IPS-15b (cell line): ENCODE results near the gene SAPCD1.

ENCODE experiments used
- H3K27me3 ChIP-seq: one replicate; pipeline ENCODE4 v1.6.1; 2013; ENCODE audit warnings: low read length; ENCODE audit not compliant: control insufficient read depth, insufficient read depth
- H3K36me3 ChIP-seq: one replicate; pipeline ENCODE4 v1.6.1; 2013; ENCODE audit warnings: low read length; ENCODE audit not compliant: control insufficient read depth, insufficient read depth
- H3K4me1 ChIP-seq: one replicate; pipeline ENCODE4 v1.6.1; 2013; ENCODE audit warnings: mild to moderate bottlenecking, low read length; ENCODE audit not compliant: control insufficient read depth, insufficient read depth
- H3K4me3 ChIP-seq: one replicate; pipeline ENCODE4 v1.5.1; 2013; ENCODE audit warnings: low read depth, low read length
- H3K9ac ChIP-seq: one replicate; pipeline ENCODE4 v1.6.1; 2013; ENCODE audit warnings: low read depth, mild to moderate bottlenecking, low read length
- H3K9me3 ChIP-seq: one replicate; pipeline ENCODE4 v1.6.1; 2013; ENCODE audit warnings: mild to moderate bottlenecking, low read length; ENCODE audit not compliant: control insufficient read depth, insufficient read depth

The SAPCD1 gene

GRCh38 chr6:31732029-31732428 lies 30.4 kb upstream of the SAPCD1 start:
- Histone ChIP-seq H3K9ac (no peak overlapping the region), H3K9me3 (no peaks in the 10 kb centered on the region), H3K4me3 (no peak overlapping the region), H3K27me3 (no peaks in the 10 kb centered on the region), H3K36me3 (peaks cover 15% of the 10 kb centered on the region), H3K4me1 (peaks cover 9% of the 10 kb centered on the region)

DNA sequence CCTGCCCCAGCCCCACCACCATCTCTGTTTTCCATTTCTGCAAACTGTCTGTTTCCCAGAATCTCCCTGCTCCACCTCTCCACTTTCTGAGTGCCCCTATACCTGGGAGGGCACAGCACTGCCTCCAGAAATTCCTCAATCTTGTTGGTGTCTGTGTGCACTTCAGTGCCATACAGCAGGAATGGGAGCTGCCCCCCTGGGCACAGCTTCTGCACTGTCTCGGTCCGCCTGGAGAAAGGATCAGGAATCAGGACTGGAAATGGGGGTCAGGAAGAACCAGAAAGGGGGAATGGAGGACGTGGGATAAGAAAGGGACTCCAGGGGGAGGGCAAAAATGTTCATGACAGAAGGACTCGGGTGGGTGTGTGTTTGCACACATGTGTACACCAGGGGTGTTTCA lies 28.7 kb upstream of the SAPCD1 start:
- Histone ChIP-seq H3K4me3 (no peak overlapping the region), H3K36me3 (peaks cover 15% of the 10 kb centered on the region), H3K4me1 (peaks cover 15% of the 10 kb centered on the region), H3K9me3 (no peaks in the 10 kb centered on the region), H3K9ac (no peak overlapping the region), H3K27me3 (no peaks in the 10 kb centered on the region)

DNA sequence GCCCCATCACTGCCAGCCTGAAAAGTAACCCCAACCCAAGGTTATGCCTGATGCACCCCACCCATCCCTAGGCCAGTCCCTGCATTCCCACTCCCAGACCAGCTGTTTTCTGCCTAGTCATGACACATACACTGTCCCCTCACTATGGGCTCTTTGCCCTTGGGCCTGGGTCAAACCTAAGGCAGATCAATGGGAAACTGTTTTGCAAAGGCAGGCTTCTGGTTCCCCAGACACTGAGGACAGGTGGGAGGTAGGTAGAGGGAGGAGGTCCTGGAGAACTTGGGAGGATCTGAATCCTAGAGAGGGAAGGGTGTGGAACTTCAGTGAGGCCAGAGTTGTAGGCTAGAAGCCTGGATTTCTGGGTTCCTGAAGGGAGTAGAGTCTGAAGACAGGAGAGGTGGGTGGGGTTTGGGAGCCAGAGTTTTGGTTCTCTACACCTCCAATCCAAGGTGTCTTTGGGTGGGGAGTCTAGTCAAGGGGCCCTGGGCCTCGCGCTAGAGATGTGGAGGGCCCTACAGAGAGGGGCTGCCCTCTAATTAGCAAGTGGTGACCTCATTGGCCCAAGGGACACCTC lies 28.1 kb upstream of the SAPCD1 start:
- Histone ChIP-seq H3K27me3 (no peaks in the 10 kb centered on the region), H3K4me1 (peaks cover 15% of the 10 kb centered on the region), H3K36me3 (peaks cover 15% of the 10 kb centered on the region), H3K9me3 (no peaks in the 10 kb centered on the region), H3K9ac (no peak overlapping the region), H3K4me3 (peak overlapping the region; percentile 98)

DNA sequence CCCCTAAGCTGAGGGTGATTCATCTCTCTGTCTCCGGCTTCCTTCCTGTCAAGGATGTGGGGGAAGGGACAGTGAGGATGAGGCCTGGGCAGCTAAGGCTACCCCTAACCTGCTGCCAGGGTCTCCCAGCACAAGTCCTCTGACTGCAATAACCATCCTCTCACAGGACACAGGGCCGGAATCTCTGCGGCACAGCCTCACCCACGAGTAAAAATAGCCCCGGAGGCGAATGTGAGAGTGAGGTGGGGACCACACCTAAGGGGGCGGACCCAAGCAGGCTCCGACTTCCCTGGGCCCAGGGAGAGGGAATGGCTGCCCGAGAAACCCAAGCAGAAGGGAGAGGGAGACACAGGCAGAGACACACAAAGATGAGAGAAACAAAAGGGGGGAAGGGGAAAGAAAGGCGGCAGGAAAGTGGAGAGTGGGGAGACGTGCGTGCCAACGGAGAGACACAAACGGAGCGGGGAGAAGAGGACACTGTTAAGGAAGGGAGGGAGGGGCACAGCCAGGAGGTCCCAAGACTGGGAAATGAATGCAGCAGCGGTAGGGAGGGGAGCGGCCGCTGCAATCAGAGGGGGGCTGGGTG lies 27.5 kb upstream of the SAPCD1 start:
- Histone ChIP-seq H3K4me3 (peak overlapping the region; percentile 98), H3K36me3 (peaks cover 15% of the 10 kb centered on the region), H3K9ac (peak overlapping the region; percentile 82), H3K9me3 (no peaks in the 10 kb centered on the region), H3K4me1 (peaks cover 15% of the 10 kb centered on the region), H3K27me3 (no peaks in the 10 kb centered on the region)

- peak within 1 kb of the TSS; percentile 82 for H3K9ac ChIP-seq
- peaks cover 11% of the 10 kb centered on the region for H3K36me3 ChIP-seq
- peak within 1 kb of the TSS; percentile 98 for H3K4me3 ChIP-seq
- H3K9me3 ChIP-seq: no peaks in the 10 kb centered on the region
- H3K4me1 ChIP-seq: peaks cover 19% of the 10 kb centered on the region
- H3K27me3 ChIP-seq: no peaks in the 10 kb centered on the region
Observed at GRCh38 chr6:31736021-31736767, 26.3 kb upstream of the SAPCD1 start, which contains the start of gene CLIC1. CLIC1 (minus strand) TSS chr6:31736530; CDS start chr6:31736300, 230 bp downstream.

DNA sequence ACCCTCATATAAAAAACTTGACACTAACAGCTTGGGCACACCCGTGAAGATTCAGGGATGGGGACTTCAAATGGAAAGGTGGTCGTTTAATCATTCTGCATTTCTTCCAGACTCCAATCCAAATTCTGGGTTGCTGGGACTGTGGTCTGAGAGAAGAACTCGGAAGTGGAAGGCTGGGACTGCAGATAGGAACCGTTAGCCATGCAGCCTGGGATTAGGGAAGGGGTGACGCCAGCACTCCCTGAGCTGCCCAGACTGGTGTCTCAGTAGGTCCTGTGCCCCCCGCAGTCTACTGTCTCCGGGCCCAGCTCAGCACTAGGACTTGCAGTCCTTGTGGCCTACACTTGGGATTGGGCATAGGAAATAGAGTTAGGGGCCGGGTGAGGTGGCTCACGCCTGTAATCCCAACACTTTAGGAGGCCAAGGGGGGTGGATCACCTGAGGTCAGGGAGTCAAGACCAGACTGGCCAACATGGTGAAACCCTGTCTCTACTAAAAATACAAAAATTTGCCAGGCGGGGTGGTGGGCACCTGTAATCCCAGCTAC lies 25.6 kb upstream of the SAPCD1 start:
- Histone ChIP-seq H3K27me3 (no peaks in the 10 kb centered on the region), H3K36me3 (peaks cover 13% of the 10 kb centered on the region), H3K9me3 (no peaks in the 10 kb centered on the region), H3K4me3 (peak overlapping the region; percentile 98), H3K4me1 (peaks cover 19% of the 10 kb centered on the region), H3K9ac (no peak overlapping the region)

- no peak overlapping the region for H3K9ac ChIP-seq
- no peaks in the 10 kb centered on the region for H3K9me3 ChIP-seq
- no peaks in the 10 kb centered on the region for H3K27me3 ChIP-seq
- peak overlapping the region; percentile 31 for H3K4me3 ChIP-seq
- H3K4me1 ChIP-seq: peaks cover 19% of the 10 kb centered on the region
- peaks cover 17% of the 10 kb centered on the region for H3K36me3 ChIP-seq
Observed at GRCh38 chr6:31737315-31737990, 25.0 kb upstream of the SAPCD1 start.

- Histone ChIP-seq H3K4me1 (peaks cover 19% of the 10 kb centered on the region), H3K9me3 (no peaks in the 10 kb centered on the region), H3K36me3 (peaks cover 17% of the 10 kb centered on the region), H3K9ac (no peak overlapping the region), H3K4me3 (peak overlapping the region; percentile 31), H3K27me3 (no peaks in the 10 kb centered on the region)
Observed at GRCh38 chr6:31737991-31738979, 24.2 kb upstream of the SAPCD1 start.

DNA sequence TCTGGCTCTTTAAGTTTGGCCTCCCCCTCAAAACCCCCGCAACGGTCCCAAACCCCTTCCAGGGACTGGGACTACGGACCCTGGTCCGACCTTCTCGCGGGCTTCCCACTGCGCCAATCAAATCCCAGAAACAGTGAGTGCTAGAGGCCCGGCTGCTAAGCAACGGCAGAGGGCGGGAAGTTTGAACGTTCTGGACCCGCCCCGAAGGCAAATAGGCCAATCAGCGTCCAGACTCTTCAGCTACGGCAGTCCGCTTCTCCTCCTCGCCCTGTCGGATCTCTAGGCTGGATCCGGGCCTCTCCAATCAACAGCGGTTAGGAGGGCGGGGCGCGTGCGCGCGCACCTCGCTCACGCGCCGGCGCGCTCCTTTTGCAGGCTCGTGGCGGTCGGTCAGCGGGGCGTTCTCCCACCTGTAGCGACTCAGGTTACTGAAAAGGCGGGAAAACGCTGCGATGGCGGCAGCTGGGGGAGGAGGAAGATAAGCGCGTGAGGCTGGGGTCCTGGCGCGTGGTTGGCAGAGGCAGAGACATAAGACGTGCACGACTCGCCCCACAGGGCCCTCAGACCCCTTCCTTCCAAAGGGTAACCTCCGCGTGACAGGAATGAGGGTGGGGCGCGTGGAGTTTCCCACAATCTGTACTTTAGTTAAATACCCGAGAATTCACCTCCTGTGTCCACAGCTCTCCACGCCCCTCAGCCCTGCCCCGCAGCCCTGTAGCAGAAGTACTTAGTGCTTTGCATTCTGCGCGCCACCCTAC lies 22.6 kb upstream of the SAPCD1 start, which contains the start of gene MSH5:
TSS of gene MSH5 (plus strand) at position 367 of the 758 bp plus-strand sequence. CDS start 462 bp downstream, outside the sequence.
- Histone ChIP-seq H3K4me3 (peak within 1 kb of the TSS; percentile 85), H3K4me1 (peaks cover 14% of the 10 kb centered on the region), H3K36me3 (peaks cover 8% of the 10 kb centered on the region), H3K9me3 (no peaks in the 10 kb centered on the region), H3K9ac (peak within 1 kb of the TSS; percentile 93), H3K27me3 (no peaks in the 10 kb centered on the region)
